ENCODE data around the gene CAMK1D. TPM values are rescaled to one million over a fixed set of nuclear protein-coding genes. Genes with fewer than 3 reads are reported as not detected.

The CAMK1D gene
- total RNA-seq, 1 experiment from 2014 or later, result 6.3 TPM

DNA sequence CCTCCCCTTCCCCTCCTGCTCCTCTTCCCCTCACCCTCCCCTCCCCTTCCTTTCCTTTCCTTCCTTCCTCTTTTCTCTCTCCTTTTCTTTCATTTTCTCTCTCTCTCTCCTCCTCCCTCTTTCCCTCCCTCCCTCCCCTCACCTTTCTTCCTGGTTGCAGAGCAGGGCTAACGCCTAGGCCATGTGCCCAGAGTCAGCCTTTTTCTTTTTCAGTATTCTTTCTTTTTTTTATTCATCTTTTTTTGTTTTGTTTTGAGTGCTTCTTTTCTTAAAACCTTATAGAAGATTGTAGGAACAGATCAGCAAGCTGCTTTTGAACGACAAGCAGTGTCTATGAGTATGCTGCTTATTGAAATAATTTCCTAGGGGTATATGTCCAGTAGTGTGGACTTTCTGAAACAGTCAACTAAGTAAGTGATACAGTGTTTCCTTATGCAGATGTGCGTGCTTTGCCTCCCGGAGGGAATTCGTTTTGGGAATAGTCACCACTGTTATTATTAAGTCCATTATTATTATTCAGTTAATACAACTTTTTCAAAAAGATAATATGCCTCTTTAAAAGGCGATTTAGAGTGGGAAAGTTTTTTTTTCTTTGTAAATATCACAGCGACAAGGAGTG is 219.2 kb downstream of the CAMK1D start:
- peaks cover 4% of the 10 kb centered on the region in 2 experiments; a peak in 2 of 5 replicates for H3K9me3 Mint-ChIP-seq
- H3K27me3 Mint-ChIP-seq (ENCODE audit: low read depth), result no peaks in the 10 kb centered on the region; the same call in 1 of the 2 replicates
- no peak overlapping the region for H4K91ac ChIP-seq (ENCODE audit: insufficient read length, low read depth, low read length)
- WGBS (ENCODE audit: extremely low coverage, insufficient read length, low lambda C conversion rate), result no CpG with 5 or more reads among the region's 7 CpGs
- no peak for DNase-seq
- H3K4me2 ChIP-seq (ENCODE audit: insufficient read depth, insufficient read length, low read length), result no peak overlapping the region
- no peak overlapping the region for H2BK120ac ChIP-seq (ENCODE audit: low read depth, low read length, poor library complexity, severe bottlenecking)
- H3K23ac ChIP-seq (ENCODE audit: insufficient read length, low read depth, low read length), result no peak overlapping the region
- no peaks in the 10 kb centered on the region for H4K20me1 ChIP-seq (ENCODE audit: control insufficient read depth, insufficient read depth, insufficient read length)
- TF ChIP-seq, protein P1, sequence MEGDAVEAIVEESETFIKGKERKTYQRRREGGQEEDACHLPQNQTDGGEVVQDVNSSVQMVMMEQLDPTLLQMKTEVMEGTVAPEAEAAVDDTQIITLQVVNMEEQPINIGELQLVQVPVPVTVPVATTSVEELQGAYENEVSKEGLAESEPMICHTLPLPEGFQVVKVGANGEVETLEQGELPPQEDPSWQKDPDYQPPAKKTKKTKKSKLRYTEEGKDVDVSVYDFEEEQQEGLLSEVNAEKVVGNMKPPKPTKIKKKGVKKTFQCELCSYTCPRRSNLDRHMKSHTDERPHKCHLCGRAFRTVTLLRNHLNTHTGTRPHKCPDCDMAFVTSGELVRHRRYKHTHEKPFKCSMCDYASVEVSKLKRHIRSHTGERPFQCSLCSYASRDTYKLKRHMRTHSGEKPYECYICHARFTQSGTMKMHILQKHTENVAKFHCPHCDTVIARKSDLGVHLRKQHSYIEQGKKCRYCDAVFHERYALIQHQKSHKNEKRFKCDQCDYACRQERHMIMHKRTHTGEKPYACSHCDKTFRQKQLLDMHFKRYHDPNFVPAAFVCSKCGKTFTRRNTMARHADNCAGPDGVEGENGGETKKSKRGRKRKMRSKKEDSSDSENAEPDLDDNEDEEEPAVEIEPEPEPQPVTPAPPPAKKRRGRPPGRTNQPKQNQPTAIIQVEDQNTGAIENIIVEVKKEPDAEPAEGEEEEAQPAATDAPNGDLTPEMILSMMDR (conservative IDR thresholded peaks at IDR 0.05), result no peak
- H3K79me2 ChIP-seq (ENCODE audit: insufficient read depth, low read length), result no peaks in the 10 kb centered on the region
- no peak overlapping the region for H2BK12ac ChIP-seq (ENCODE audit: insufficient read length, low read depth, low read length)
- no peaks in the 10 kb centered on the region for H3K23me2 ChIP-seq (ENCODE audit: insufficient read length, low read depth, low read length, poor library complexity, severe bottlenecking)
- H3K56ac ChIP-seq (ENCODE audit: insufficient read length, low read depth, low read length), result no peak overlapping the region
- no peak overlapping the region for H2BK15ac ChIP-seq (ENCODE audit: low read depth, low read length)
- no peak overlapping the region for H3K27ac ChIP-seq (ENCODE audit: insufficient read length, low read depth, low read length)
- H3K9me3 ChIP-seq (ENCODE audit: control insufficient read depth, low read depth, low read length), result no peaks in the 10 kb centered on the region
- H3K4me3 Mint-ChIP-seq, result no peak overlapping the region
- H2BK5ac ChIP-seq (ENCODE audit: insufficient read length, low read length), result no peak overlapping the region
- no peaks in the 10 kb centered on the region for H3K79me1 ChIP-seq (ENCODE audit: insufficient read depth, low read depth, low read length, poor library complexity, severe bottlenecking)
- H3K27ac Mint-ChIP-seq, result no peak overlapping the region
- no peak overlapping the region for H2AK5ac ChIP-seq (ENCODE audit: insufficient read length, low read length)
- no peak overlapping the region for H2AFZ ChIP-seq (ENCODE audit: low read length)
- H3K4ac ChIP-seq (ENCODE audit: low read depth, low read length), result no peak overlapping the region
- H4K5ac ChIP-seq (ENCODE audit: insufficient read length, low read depth, low read length), result no peak overlapping the region
- H3T11ph ChIP-seq (ENCODE audit: low read length), result no peak overlapping the region
- H3K27me3 ChIP-seq (ENCODE audit: insufficient read depth, low read length), result no peaks in the 10 kb centered on the region
- no peak overlapping the region for H4K8ac ChIP-seq (replicated peaks; ENCODE audit: insufficient read length, low read depth, low read length)
- H3K9ac ChIP-seq (ENCODE audit: extremely low read depth, insufficient read length, low read length), result no peak overlapping the region
- H3K36me3 Mint-ChIP-seq (ENCODE audit: insufficient read depth in 1 of 3, low read depth in 3 of 3), result peaks cover 0 to 5% (median 5%) of the 10 kb centered on the region in 3 experiments; a peak in 3 of 7 replicates
- no peaks in the 10 kb centered on the region for H3K4me1 ChIP-seq (ENCODE audit: insufficient read depth, low read length)
- H2BK20ac ChIP-seq (ENCODE audit: low read depth, low read length, poor library complexity, severe bottlenecking), result no peak overlapping the region
- peaks cover 15 to 18% of the 10 kb centered on the region in 2 experiments for H3K4me1 Mint-ChIP-seq
- no peak overlapping the region for H3K18ac ChIP-seq (ENCODE audit: insufficient read length, low read depth, low read length)
- H3K14ac ChIP-seq (ENCODE audit: insufficient read depth, low read length), result no peak overlapping the region

Data from H9 (cell line).